Hematopoietic multipotent progenitor cell treated with erythropoietin and hydrocortisone succinate and interleukin-3 and kit ligand, for 15 days (in vitro differentiated cells): ENCODE results near the gene LRRC59.
"Not testable (repeated sequence)": the region's sequence is repeated elsewhere in the genome, so short reads cannot be mapped to it uniquely, and the experiment has no call there.

ENCODE experiments used
- DNase-seq: peaks from one replicate; pipeline ENCODE4 v3.0.0-alpha.2; 2015; ENCODE audit warnings: low spot score

LRRC59 gene

GRCh38 chr17:50424996-50425681 is 27.8 kb upstream of the LRRC59 start:
- DNase-seq = no peak

GRCh38 chr17:50424246-50424995 is 27.1 kb upstream of the LRRC59 start:
- no peak for DNase-seq

DNA sequence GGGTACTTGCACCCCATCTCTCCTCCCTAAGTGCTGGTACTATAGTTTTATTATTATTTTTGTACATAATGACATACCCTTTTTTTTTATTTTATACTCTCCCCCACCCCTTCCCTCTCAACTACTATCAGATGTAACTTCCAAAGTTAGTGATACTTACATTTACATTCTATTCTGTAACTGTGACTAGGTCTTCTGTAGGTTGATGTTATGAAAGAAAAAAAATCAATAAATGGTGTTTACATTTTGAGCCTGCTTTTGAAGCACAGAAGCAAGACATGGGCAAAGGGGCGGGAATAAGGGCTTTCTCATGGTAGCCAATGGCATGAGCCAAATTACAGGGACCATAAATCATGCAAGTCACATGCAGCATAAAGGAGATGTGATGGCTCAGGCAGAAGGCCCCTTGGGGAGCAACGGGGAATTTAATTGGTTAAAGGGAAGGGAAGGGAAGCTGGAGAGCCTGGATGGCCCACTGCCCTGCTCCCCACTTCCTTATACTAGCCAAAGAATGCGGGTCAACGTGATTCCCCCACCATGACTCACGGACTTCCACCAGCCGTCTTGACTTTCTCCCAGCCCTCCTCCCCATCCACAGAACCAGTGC is 26.3 kb upstream of the LRRC59 start:
- DNase-seq = no peak

- DNase-seq = no peak
Observed at GRCh38 chr17:50422738-50423137, 25.4 kb upstream of the LRRC59 start.

DNA sequence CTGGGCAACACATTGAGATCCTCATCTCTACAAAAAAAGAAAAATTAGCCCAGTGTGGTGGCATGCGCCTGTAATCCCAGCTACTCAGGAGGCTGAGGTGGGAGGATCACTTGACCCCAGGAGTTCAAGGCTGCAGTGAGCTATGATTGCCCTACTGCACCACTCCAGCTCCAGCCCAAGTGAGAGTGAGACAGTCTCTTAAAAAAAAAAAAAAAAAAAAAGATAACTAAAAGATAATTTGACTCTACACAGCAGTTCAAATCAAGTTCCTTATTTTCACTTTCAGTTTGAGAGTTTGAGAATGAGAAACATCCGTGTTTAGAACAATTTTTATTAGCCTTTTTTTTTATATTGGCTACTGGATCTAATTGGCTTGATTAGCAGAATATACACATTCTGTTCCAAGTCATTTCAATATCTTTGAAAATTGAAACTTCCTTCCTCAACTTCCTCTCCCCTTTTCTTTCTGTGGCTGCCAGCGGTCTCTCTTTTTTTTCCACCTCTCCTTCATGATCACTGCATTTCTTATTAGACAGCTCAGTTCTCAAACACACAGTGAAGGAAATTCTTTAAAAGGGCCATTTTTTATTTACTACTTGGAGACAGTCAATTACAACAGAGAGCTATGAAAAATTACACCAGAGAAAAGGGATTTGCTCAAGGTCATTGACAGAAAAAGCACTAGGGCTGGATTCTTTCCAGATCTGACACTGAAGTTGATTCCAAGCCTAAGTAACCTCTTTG is 24.2 kb upstream of the LRRC59 start:
- DNase-seq = peak; percentile 45

- no peak for DNase-seq
Observed at GRCh38 chr17:50420419-50421112, 23.2 kb upstream of the LRRC59 start.

DNA sequence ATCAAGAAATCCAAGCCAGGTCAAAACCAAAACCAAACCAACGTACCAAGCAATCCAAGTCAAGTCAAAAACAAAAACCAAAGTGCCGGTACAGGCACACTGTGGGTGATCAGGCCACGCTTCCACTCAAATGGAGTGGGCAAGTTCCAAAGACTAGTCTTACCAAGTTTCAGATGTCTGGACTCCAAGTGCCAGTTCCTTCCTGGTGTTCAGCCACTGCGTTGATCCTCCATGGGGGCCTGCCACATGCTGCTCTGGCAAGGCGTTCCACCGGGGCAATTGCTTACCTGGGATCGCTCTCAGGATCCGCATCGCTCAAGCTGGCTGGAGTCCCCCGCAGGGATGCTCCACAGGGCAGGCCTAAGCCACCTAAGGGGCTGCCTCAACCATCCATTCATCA is 22.3 kb upstream of the LRRC59 start:
- not testable (repeated sequence) for DNase-seq

GRCh38 chr17:50414808-50415207 is 17.5 kb upstream of the LRRC59 start:
- no peak for DNase-seq

DNA sequence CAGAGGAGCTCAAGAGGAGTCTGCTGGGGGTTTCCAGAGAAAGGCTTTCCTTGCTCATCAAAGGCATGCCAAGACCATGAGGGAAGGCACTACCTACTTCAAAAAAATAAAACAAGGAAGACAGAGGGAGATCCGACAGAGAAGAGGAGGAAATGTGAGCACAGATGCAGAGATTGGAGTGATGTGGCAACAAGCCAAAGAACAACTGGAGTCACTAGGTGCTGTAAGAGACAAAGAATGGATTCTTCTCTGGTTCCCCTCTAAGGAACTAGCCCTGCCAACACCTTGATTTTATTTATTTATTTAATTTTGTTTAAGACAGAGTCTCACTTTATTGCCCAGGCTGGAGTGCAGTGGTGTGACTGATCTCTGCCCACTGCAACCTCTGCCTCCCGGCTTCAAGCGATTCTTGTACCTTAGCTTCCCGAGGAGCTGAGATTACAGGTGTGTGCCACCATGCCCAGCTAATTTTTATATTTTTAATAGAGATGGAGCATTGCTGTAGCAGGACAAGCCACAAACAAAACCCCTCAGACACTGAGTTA is 14.9 kb upstream of the LRRC59 start:
- no peak for DNase-seq

- no peak for DNase-seq
Observed at GRCh38 chr17:50407921-50408320, 10.6 kb upstream of the LRRC59 start.

DNA sequence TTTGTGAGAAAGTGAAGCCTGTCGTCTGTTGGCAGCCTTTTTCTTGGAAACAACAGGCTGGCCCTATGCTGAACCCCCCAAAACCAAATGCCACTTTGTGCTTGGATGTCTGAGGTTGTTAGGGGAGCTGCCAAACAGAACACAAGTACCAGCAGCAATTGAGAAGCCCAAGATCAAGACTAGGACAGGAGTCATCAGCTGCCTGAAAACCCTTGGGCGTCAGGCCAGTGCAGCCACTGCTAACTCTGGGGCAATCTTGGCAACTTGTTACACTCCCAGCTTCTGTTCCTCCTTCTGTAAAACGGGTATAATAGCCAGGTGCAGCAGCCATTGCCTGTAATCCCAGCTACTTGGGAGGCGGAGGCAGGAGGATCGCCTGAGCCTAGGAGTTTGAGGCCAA is 9.3 kb upstream of the LRRC59 start:
- no peak for DNase-seq

- not testable (repeated sequence) for DNase-seq
Observed at GRCh38 chr17:50405351-50405750, 8.0 kb upstream of the LRRC59 start.

- DNase-seq = not testable (repeated sequence)
Observed at GRCh38 chr17:50399591-50399990, 2.3 kb upstream of the LRRC59 start.

DNA sequence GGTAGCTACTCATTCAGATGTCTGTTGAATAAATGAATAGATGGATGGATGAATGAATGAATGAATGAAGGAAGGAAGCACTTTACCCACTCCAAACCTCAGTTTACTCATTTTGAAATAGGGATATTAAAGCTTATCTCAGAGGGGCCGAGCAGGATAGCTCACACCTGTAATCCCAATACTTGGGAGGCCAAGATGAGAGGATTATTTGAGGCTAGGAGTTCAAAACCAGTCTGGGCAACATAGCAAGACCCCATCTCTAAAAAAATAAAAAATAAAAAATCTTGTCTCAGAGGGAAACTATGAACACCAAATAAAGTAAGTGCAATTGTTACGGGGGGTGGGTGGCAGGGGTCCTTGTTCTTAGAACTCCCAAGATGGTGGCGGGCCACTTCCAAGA is 1.3 kb upstream of the LRRC59 start:
- DNase-seq = not testable (repeated sequence)

GRCh38 chr17:50397919-50398285 is 579 bp upstream of the LRRC59 start:
- DNase-seq = no peak

DNA sequence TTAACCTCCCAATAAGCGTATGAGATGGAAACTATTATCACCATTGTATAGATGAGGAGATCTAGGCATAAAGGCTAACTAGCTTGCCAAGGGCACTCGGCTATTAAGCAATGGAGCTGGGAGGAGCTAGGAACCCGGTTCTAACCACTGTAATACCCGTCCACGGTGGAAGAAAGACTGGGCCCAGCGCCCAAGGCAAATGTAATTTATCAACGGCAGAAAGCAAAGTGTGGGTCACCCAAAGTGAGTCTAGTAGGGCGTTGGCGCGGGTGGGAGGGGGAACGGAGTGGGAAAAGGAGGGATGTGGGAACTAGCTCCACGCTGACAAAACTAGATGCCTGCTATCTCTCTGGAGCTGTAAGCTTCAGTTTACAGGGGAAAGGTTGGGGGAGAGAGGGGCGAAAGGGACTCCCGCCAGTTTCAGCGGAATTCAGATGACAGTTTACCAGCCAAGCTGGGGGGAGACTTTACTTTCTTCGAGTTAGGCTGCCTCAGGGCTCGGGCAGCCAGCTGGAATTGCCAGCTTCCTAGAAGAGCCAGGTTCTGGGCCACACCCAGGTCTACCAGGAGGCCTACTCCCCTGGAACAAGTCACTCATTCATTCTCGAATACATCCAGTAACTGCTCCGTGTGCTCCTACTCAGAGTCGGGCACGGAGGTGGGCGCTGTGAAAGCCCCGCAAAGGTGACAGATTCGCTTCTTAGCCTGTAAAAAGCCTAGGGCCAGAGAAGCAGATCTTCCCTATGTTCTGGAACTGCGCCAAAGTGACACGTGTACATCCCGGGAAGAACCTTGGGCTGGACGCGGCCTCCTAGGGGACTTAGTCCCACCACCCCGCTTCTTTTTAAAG is 837 bp downstream of the LRRC59 start:
- DNase-seq = peak; percentile 60

DNA sequence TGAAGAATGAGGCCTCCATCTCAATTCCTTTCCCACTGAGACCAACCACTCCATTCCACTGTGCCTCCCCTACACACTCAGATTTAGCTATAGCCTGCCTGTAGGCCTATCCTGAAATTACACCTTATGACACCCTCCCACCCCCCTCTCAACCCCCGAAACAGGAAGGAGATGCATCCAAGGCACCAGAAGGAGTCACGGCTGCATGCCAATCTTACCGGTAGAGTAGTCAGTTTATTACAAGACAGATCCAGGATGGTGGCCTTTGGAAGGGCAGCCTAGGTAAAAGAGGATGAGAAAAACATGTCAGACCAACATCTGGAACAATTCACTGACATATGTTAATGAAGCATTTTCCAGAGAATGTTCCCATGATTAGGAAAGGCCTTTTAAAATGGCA is 2.6 kb downstream of the LRRC59 start:
- DNase-seq = no peak

DNA sequence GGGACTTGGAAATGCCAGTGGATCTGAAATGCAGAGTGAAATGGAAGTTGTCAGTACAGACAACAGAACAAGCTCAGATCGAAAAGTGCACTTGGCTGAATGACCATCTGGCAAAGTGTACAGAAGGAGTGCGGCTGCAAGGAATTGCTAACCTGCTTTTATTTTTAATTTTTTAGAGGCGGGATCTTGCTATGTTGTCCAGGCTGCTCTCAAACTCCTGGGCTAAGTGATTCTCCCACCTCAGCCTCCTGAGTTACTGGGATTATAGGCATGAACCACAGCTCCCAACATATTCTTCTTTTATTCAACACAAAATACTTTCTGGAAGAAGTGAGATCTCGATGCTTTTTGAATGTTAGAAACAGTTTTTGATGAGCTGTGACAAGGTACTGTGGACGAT is 3.6 kb downstream of the LRRC59 start:
- DNase-seq = no peak

- DNase-seq = no peak
Observed at GRCh38 chr17:50392621-50393020, 4.7 kb downstream of the LRRC59 start.

DNA sequence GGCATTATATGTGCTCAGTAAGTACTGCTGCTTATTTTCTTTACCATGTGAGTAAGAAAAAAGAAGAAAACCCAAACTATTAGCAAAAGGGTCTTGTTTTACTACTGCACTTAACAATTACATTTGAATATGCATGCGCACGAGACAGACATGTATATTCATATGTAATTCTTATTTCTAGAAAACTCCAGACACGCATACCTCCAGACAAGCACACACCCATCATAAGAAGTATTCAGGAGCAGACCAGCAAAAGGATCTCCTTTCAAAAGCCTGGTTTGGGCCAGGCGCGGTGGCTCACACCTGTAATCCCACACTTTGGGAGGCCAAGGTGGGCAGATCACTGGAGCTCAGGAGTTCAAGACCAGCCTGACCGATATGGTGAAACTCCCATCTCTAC is 7.8 kb downstream of the LRRC59 start:
- no peak for DNase-seq

DNA sequence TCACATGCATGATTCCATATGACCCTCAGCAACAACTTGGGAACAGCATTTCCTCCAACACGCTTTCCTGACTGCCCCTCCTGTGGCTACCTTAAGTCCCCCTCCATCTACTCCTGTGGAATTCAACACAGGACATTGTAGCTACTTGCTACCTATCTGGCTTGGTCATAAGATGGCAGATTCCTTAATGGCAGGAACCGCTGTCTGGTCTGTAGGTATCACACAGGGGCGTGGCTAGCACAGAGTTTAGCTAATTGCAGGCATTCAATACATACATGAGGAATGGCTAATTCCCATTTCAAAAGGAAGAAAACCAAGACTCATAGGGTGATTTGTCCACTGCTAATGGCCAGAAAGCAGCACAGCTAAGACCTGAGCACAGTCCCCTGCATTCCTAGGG is 8.6 kb downstream of the LRRC59 start:
- DNase-seq = no peak
